T-helper 2 cell (primary cell): ENCODE measurements around the gene USP17L25.
"Not testable (repeated sequence)": the region's sequence is repeated elsewhere in the genome, so short reads cannot be mapped to it uniquely, and the experiment has no call there.

Source experiments
- DNase-seq, 5 experiments: peaks; one replicate each; pipeline versions ENCODE4 v3.0.0 to v3.0.0-alpha.2; 2012 to 2022
- total RNA-seq, 2 donors: gene quantifications; one replicate each; lab custom pipeline; 2026; lab: John Stamatoyannopoulos, UW

Gene USP17L25
- total RNA-seq, result 0 reads per million in 2 donors

GRCh38 chr4:9329611-9330010, at the start of gene USP17L25:
USP17L25 (plus strand) TSS chr4:9329911; CDS start chr4:9329911, 0 bp downstream.
- not testable (repeated sequence) for DNase-seq

- DNase-seq, result not testable (repeated sequence)
Observed at GRCh38 chr4:9324191-9324590, 5.5 kb upstream of the USP17L25 start.

GRCh38 chr4:9324865-9325264, 4.8 kb upstream of the USP17L25 start, which contains the start of gene USP17L24:
USP17L24 (plus strand) TSS chr4:9325165; CDS start chr4:9325165, 0 bp downstream.
- not testable (repeated sequence) for DNase-seq

- not testable (repeated sequence) for DNase-seq
Observed at GRCh38 chr4:9334358-9334757, 4.6 kb downstream of the USP17L25 start, which contains the start of gene USP17L26. USP17L26 (plus strand) TSS chr4:9334658; CDS start chr4:9334658, 0 bp downstream.

- DNase-seq, result not testable (repeated sequence)
Observed at GRCh38 chr4:9339103-9339502, 9.4 kb downstream of the USP17L25 start, which contains the start of gene USP17L5. USP17L5 (plus strand) TSS chr4:9339403; CDS start chr4:9339403, 0 bp downstream.

- DNase-seq, result not testable (repeated sequence)
Observed at GRCh38 chr4:9343848-9344247, 14.1 kb downstream of the USP17L25 start, which contains the start of gene USP17L27. USP17L27 (plus strand) TSS chr4:9344148; CDS start chr4:9344148, 0 bp downstream.

- DNase-seq, result not testable (repeated sequence)
Observed at GRCh38 chr4:9348593-9348992, 18.9 kb downstream of the USP17L25 start, which contains the start of gene USP17L28. USP17L28 (plus strand) TSS chr4:9348893; CDS start chr4:9348893, 0 bp downstream.

- not testable (repeated sequence) for DNase-seq
Observed at GRCh38 chr4:9350866-9351265, 21.2 kb downstream of the USP17L25 start.

GRCh38 chr4:9353338-9353737, 23.6 kb downstream of the USP17L25 start, which contains the start of gene USP17L29:
USP17L29 (plus strand) TSS chr4:9353638; CDS start chr4:9353638, 0 bp downstream.
- DNase-seq, result not testable (repeated sequence)

- DNase-seq, result not testable (repeated sequence)
Observed at GRCh38 chr4:9362829-9363228, 33.1 kb downstream of the USP17L25 start, which contains the start of gene USP17L30. USP17L30 (plus strand) TSS chr4:9363129; CDS start chr4:9363129, 0 bp downstream.

GRCh38 chr4:9379881-9380280, 50.2 kb downstream of the USP17L25 start:
- DNase-seq, result not testable (repeated sequence)
